HepG2 (cell line): Measurements from ENCODE around the gene SERINC2.

ENCODE experiments used
- ADNP ChIP-seq: sonication (generic); formaldehyde crosslinking; IDR thresholded peaks from 2 replicates; pipeline ENCODE4 v1.4.0; 2020; ENCODE audit warnings: missing genetic modification reagents
- GFI1 ChIP-seq: sonication (generic); formaldehyde crosslinking; IDR thresholded peaks from 2 replicates; pipeline ENCODE4 v1.5.0; 2020; ENCODE audit warnings: missing genetic modification reagents, mild to moderate bottlenecking, borderline replicate concordance
- JUN ChIP-seq: sonication (generic); formaldehyde crosslinking; IDR thresholded peaks from 2 replicates; pipeline ENCODE4 v1.4.0; 2020; ENCODE audit warnings: mild to moderate bottlenecking, missing genetic modification reagents
- ZBTB8A ChIP-seq: sonication (generic); formaldehyde crosslinking; IDR thresholded peaks from 2 replicates; pipeline ENCODE4 v1.4.0; 2020; ENCODE audit warnings: mild to moderate bottlenecking, low read depth, missing genetic modification reagents, borderline replicate concordance

DNA sequence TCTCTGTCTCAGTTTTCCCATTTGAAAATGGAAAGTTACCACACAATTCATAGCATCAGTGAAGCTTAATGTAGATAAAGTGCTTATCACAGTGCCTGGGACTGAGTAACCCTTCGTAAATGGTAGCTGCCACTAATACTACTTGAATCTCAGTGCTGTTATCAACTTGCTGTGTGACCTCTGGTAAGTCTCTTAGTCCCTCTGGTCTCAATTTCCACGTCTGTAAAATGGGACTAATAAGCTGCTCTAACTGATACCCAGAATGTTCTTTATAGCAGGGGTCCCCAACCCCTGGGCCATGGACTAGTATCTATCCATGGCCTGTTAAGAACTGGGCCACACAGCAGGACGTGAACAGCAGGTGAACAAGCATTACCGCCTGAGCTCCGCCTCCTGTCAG, 7.7 kb downstream of the SERINC2 start:
- TF ChIP-seq ADNP (CRISPR knock-in tag) (no peak), GFI1 (no peak), JUN (no peak), ZBTB8A (CRISPR knock-in tag) (no peak)
